Hepatocyte (in vitro differentiated cells): ENCODE measurements around the gene DEPDC5.

ENCODE experiments used
- CTCF ChIP-seq: fragments of 200-600 bp; sonication (generic); IDR thresholded peaks from 2 replicates; pipeline ENCODE4 v1.5.1; 2016; ENCODE audit warnings: antibody characterized with exemption, mild to moderate bottlenecking; ENCODE audit not compliant: poor library complexity
- EZH2phosphoT487 ChIP-seq: fragments of 200-600 bp; sonication (generic); IDR thresholded peaks from one replicate; pipeline ENCODE4 v1.6.1; 2018; ENCODE audit warnings: antibody characterized with exemption, mild to moderate bottlenecking, low read depth, moderate library complexity; ENCODE audit not compliant: unreplicated experiment, severe bottlenecking

- TF ChIP-seq CTCF (no peak), EZH2phosphoT487 (no peak)
These were observed 46.2 kb downstream of the DEPDC5 start for GRCh38 chr22:31800065-31800464.
